GM12878 (cell line): ENCODE measurements around the gene C2orf68.

ENCODE experiments used
- CBX3 ChIP-seq: fragments of 200-600 bp; sonication (generic); IDR thresholded peaks from 2 replicates; pipeline ENCODE4 v1.6.1; 2016; ENCODE audit warnings: low read depth, borderline replicate concordance
- EZH2 ChIP-seq: IDR thresholded peaks from 2 replicates; pipeline ENCODE4 v1.6.1; 2012; ENCODE audit warnings: low read depth, mild to moderate bottlenecking, control low read depth, inconsistent platforms, low read length, borderline replicate concordance; ENCODE audit not compliant: control insufficient read depth
- GATAD2B ChIP-seq: fragments of 450-650 bp; conservative IDR thresholded peaks from 2 replicates; pipeline ENCODE4 v1.6.1; 2017; ENCODE audit warnings: low read depth, mild to moderate bottlenecking, moderate library complexity
- JUND ChIP-seq: IDR thresholded peaks from 2 replicates; pipeline ENCODE4 v1.6.1; 2012; ENCODE audit warnings: low read depth, mild to moderate bottlenecking, low read length, improper control_type of control experiment, moderate library complexity
- LARP7 ChIP-seq: fragments of 450-650 bp; IDR thresholded peaks from 2 replicates; pipeline ENCODE4 v1.6.1; 2017; ENCODE audit warnings: mild to moderate bottlenecking
- NFXL1 ChIP-seq: fragments of 450-650 bp; IDR thresholded peaks from 2 replicates; pipeline ENCODE4 v1.6.1; 2017; ENCODE audit warnings: antibody characterized with exemption, mild to moderate bottlenecking, borderline replicate concordance
- POLR2AphosphoS2 ChIP-seq: IDR thresholded peaks from 2 replicates; pipeline ENCODE4 v1.6.1; 2011; ENCODE audit warnings: low read depth, mild to moderate bottlenecking, low read length, improper control_type of control experiment, moderate library complexity
- POLR2AphosphoS5 ChIP-seq: IDR thresholded peaks from 2 replicates; pipeline ENCODE4 v1.6.1; 2011; ENCODE audit warnings: mild to moderate bottlenecking, low read length, inconsistent platforms
- SIN3A ChIP-seq: IDR thresholded peaks from 2 replicates; pipeline ENCODE4 v1.6.1; 2012; ENCODE audit warnings: low read depth, low read length, improper control_type of control experiment
- TAF1 ChIP-seq: IDR thresholded peaks from 2 replicates; pipeline ENCODE4 v1.6.1; 2011; ENCODE audit warnings: mild to moderate bottlenecking, low read depth, low read length, borderline replicate concordance
- TF ChIP-seq, protein P1 (sequence below): IDR thresholded peaks from 2 replicates; pipeline ENCODE4 v1.6.1; 2012; ENCODE audit warnings: low read depth, low read length, improper control_type of control experiment

DNA sequence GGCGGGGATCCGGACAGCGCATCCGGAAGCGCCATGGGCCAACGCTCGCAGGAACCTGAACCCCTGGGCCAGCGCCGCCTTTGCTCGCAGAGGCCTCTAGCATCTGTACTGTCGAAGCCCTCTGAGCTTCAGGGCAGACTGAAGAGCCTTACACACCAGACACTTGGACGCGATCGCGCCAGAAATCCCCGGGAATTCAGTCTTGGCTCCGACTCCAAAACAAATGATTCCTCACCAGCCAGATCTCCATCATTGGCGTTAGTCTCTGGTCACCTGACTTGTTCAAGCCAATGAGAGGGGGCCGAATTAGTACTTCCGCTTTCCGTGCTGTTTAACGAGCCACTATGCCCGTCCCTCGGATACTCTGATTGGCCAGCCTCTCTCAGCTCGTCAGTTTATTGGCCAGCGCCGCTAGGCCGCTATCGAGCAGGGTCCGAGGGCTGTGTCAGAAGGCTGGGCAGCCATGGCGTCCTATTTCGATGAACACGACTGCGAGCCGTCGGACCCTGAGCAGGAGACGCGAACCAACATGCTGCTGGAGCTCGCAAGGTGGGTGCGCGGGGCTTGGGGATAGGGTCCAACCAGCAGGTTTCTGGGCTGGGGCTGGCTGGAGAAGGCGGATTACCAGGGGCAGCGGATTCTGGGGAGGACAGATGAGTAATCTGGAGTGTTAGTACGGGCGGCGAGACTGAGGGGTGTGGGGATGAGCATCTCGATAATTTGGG lies 16.4 kb downstream of the C2orf68 start, which contains the start of gene RNF181:
- TF ChIP-seq POLR2AphosphoS5: peak; percentile 94
- TF ChIP-seq TAF1: peak; percentile 77; the same call in 1 of the 2 replicates
- no peak for TF ChIP-seq JUND
- TF ChIP-seq SIN3A: peak; percentile 82
- TF ChIP-seq NFXL1: no peak
- TF ChIP-seq EZH2: no peak
- peak; percentile 84 for TF ChIP-seq POLR2AphosphoS2
- TF ChIP-seq, protein P1, sequence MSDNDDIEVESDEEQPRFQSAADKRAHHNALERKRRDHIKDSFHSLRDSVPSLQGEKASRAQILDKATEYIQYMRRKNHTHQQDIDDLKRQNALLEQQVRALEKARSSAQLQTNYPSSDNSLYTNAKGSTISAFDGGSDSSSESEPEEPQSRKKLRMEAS: peak; percentile 63
- no peak for TF ChIP-seq CBX3
- TF ChIP-seq GATAD2B: no peak; the same call in none of the 2 replicates
- peak; percentile 42; the same call in 1 of the 2 replicates for TF ChIP-seq LARP7
